HTERT RPE-1 (cell line): ENCODE data around the gene MDFI.

Experiments
- in situ Hi-C: fragments of 300-500 bp; cut with MboI; formaldehyde crosslinking; loops from 4 replicates; pipeline ENCODE4 v1.14.3; 2020; ENCODE audit warnings: low sequenced_read_pairs

MDFI gene

DNA sequence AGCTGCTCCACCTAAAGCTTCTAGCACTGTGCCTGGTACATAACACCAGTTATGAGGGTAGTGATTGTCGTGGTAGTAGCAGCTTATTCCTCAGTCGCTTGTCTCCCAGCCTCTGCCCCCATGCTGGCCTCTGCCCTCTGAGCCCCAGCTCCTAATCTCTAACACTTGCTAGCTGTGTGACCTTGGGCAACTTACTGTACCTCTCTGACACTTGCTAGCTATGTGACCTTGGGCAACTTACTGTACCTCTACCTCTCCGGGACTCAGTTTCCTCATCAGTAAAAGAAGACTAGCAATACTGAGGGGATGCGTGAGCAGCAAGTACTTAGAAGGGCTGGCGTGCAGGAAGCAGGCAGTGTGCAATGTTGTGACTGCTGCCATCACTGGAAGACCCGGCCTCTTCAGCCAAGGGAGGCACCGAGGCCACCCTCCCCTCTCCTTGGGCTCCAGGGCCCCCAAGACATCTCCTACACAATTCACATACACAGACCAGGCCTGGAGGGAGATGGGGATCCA is 9.9 kb downstream of the MDFI start:
- in situ Hi-C loops: no loop called here

DNA sequence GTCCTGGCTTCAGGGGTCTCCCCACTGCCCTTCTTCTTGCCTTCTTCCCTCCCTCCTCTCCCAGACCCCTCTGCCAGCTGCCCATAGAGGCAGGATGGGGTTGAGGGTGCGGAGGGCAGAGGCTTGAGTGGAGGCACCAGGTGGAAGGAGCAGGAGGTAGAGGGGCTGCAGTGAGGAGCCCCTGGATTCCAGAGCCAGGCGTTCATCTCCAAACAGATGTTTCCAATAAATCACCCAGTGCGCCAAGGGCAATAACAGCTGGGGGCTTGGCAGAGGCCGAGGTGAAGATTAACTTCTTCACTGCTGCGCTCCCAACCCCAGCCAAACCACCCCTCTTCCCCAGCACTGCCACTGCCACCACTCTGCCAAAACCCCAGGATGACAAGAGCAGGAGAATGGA is 10.7 kb downstream of the MDFI start:
- in situ Hi-C loops: no loop called here

DNA sequence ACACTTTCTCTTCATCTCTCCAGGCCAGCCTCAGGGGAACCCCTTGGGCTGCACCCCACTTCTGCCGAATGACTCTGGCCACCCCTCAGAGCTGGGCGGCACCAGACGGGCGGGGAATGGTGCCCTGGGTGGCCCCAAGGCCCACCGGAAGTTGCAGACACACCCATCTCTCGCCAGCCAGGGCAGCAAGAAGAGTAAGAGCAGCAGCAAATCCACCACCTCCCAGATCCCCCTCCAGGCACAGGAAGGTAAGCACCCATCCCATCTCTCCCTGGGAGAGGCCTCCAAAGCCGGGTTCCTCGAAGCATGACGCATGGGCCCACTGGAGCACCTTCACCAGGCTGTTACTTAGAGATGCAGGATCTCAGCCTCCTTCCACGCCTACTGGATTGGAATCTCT is 11.3 kb downstream of the MDFI start:
- in situ Hi-C loops: no loop called here

DNA sequence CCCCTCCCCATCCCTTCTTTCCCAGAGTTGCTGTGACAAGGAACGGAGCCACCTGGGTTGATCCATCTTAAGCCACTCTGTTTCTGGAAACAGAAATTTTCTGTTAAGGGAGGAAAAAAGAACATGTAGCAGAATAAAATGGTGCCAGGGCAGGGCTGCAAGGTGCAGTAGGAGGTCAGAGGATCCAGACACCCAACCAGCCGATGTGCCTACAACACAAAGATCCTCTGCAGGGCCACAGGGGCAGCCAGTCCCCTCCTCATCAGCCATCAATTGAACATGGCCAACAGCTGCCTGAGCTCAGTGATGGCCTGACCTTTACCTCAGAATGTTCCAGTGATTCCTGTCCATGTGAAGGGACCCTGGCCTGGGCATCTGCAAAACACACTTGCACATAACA is 11.9 kb downstream of the MDFI start:
- in situ Hi-C loops: no loop called here

DNA sequence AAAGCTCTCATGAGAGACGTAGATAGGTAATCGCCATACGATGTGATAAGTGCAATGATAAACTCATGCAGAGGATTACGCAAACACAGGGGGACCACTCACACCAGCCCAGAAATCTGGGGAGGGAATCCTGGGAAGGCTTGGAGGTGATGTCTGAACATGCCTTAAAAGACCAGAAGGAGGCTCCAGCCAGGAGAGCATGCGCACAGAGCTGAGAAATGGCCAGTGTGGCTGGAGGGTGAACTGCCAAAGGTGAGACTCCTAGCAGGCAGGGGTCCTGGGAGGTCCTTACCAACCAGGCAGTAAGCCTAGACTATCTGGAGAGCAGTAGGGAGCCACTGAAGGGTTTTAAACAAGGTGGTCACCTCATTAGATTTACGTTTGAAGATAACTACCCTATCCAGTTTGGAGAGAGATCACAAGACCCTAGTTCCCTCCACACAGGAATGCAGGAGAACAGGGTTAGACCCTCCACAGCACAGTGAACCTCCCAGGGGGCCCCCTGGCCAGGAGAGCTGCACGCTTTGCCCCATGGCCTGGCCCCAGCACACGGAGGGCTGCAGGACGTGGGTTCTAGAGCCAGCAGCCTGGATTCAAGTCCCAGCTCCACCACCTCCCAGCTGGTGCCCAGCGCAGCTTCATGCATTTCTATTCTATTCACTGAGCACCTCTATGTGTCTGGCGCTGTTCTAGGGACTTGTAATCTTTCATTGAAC is 13.1 kb downstream of the MDFI start:
- in situ Hi-C loops: no loop called here

DNA sequence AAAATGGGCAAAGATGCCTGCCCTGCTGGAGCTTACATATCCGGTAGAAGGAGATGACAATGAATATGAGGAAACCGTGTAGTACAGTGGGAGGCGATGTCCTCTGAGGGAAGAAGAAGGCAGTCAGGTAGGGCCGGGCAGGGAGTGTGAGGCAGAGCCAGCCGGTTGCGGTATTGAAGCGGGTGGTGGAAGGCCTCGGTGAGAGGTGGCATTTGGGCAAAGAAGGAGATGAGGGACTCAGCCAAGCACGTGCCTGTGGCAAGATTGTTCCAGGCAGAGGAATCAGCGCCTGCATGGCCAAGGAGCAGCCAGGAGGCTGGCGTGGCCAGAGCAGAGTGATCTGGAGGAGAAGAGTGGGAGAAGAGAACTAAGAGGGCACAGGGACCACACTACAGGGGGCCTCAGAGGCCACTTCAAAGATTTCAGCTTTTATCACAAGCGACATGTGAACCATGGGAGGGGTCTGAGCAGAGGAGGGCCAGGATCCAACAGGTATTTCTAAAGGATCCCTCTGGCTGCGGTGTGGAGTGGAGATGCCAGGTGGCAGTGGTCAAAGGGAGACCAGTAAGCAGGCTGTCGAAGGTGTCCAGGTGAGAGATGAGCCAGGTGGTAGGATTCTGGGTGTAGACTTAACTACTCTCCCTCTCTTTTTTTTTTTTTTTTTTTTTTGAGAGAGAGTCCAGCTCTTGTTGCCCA is 13.8 kb downstream of the MDFI start:
- in situ Hi-C loops: no loop called here

DNA sequence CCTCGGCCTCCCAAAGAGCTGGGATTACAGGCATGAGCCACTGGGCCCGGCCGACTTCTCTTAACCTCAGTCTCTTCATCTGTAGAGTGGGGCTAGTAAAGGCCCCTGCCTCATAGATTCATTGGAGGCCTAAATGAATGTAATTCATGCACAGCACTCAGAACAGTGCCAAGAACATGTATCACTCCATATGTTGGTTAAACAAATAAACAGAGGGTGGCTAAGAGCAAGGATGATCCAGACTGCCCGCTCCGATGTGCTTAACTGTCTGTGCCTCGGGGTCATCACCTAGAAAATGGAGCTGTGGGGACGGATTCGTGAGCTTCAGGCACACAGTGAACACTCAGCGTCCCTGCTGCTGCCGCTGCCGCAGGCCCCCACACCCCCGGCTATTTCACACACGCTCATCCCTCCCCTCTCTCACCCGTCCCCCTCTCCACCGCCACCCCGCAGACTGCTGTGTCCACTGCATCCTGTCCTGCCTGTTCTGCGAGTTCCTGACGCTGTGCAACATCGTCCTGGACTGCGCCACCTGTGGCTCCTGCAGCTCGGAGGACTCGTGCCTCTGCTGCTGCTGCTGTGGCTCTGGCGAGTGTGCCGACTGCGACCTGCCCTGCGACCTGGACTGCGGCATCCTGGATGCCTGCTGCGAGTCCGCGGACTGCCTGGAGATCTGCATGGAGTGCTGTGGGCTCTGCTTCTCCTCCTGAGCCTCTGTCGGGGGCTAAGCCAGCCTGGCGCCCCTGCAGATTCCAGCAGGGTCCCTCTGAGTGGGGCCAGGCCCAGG is 14.8 kb downstream of the MDFI start:
- in situ Hi-C loops: no loop called here

DNA sequence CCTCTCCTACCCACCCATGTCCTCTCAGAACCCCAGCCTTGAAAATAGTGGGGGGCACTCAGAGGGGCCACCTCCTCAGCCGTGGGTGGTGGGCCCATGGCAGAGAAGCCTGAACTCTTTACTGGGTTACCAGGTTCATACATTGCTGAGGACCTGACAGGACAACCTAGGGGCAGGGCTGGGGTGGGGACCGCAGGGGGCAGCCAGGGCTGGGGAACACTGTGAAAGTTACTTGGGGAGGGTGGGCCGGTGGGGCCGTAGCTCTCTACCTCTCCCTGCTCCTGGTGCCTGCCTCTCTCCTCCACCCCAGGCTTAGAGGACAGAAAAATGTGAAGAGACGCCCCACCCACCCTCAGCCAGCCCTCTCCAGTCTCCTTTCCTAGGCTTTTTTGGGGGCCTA is 15.4 kb downstream of the MDFI start:
- in situ Hi-C loops: no loop called here

DNA sequence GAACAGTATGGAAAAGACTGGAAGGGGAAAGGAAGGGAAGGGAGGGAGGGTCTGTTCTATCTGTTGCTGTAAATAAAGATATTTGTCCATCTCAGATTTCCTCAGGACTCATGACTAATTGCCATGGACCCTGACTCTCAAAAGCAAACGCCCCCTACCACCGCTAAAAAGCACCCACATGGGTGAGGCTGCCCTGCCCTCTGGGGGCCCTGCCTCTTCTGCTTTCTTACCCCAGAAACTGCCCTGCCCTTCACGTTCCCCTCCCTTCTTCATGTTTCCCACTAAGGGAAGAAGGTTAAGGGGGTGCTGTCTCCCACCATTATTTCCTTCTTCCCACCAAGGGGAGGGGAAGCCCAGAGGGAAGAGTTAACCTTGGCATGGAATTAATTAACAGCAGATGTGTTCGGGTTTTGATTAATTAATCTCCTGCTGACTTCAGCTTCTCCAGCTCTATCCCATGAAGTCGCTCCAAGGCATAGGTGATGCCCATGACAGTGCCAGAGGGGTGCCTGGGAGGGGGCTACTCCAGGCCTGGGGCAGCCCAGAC is 16.0 kb downstream of the MDFI start:
- in situ Hi-C loops: no loop called here

DNA sequence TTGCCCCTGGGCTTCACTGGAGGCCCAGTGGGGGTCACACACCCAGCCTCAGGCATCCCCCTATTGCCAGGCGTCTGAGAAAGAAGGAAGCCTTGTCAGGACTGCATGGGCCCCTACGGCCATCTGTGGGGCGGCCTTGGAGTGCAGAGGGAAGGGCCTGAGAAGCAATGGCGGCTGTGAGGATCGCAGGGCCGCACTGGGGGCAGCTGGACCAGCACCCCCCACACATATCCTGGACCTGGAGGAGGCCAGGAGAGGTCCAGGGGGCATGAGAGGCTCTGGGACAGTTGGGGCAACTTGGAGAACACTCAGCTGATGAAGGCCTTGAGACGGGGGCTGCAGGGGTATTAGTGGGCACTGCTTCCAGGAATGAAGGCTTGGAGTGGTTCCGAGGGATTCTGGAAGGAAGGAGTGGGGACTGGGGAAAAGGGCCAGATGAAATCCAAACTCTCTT is 16.5 kb downstream of the MDFI start:
- in situ Hi-C loops: no loop called here

DNA sequence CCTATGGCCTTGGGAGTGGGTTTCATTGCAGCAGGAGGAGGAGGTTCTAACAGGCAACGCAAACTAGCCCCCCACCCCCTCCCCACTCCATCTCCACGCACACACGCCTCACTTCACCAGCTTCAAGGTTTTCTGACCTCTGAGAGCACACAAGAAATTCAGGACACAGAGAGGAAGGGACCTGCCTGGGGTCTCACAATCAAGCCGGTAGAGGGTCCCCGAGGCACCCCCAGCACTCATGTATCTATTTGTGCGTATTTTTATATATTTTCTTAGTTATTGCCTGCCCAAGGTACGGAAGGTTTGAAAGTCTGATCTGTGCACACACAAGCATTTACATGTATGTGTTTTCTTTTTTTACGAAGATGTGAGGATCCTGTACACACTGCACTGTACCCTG is 16.9 kb downstream of the MDFI start:
- in situ Hi-C loops: no loop called here

DNA sequence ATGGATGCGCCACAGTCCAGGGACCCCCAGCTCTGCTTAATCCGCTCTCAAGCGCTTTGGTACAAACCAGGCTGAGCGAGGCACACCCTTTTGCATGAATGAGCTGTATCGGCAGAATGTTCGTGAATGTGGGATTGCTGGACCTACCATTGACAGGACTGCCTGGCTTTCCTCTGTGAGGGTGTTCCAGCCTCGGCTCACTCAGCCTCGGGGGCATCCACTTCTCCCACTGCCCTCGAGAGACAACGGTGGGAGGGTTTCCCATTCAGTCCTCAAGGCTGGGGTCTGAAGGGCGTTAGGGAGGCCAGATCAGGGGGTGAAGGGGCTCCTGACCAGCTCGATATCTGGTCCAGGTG is 17.4 kb downstream of the MDFI start:
- in situ Hi-C loops: no loop called here

DNA sequence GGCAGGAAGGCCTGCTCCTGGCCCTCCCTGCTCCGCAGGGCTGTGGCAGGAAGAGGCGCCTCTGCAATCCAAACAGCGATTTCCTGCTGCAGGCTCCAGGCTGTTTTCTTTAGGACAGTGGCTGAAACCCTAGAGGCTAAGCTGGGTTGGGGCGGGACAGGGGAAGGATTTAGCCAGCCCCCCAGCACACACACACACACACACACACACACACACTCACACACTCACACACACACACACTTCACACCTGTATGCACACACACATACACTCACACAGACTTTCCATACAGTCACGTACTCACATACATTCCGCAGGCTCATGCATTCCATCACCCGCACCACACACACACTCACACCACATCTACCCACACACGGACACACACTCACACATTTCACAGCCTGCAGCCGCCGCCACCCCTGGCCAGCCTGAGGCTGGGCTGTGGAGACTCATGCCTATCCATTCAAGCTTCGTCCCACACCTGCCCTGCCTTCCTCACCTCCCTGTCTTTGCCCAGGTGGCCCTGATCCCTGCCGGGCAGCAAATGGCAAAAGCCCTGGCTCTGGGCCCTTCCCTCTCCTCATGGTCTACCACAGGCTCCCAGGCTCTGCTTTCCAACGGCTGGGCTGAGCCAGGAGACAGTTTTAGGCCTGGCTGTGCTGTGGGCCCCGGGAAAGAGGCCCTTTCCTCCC is 17.9 kb downstream of the MDFI start:
- in situ Hi-C loops: no loop called here

DNA sequence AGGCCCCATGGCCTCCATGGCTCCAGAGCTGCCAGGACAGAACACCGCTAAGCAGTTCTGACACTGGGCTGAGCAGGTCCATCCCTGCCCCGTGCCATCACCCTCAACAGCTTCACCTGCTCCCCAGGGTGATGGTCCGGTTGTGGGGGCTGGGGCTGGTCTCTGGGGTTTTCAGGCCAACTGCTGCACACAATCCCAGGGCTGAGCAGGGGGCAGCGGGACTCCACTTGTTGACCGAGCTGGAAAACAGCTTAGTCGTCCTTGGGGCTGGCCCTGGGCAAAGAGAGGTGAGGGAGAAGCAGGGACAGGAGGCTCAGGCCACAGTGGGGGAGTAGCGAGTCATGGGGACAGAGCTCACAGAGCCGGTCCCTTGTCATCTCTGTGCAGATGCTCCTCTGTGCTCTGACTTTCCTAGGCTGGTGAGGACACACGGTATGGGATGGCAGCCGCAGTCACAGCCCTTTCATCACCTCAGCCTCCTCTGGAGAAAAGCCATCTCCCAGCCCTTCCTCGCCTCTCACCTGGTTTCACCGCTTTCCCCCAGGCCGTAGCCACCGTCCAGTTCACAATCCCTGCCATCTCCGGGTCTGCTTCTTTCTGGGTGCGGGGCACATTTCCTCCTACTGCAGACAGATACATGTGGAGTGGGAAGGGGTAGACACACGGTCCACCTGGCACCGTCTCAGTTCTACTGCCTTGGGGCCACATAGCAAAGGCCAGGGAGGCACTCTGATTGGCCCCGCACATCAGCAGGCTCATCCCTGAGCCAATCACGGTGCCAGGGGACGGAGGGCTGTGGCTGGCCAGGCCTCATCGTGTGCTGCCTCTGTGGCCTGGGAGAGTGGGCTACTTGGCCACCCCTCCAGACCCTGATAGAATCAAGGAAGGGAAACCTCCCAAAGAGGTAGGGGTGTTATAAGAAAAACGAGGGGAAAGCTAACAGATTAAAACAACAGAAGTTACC is 19.1 kb downstream of the MDFI start:
- in situ Hi-C loops: no loop called here

DNA sequence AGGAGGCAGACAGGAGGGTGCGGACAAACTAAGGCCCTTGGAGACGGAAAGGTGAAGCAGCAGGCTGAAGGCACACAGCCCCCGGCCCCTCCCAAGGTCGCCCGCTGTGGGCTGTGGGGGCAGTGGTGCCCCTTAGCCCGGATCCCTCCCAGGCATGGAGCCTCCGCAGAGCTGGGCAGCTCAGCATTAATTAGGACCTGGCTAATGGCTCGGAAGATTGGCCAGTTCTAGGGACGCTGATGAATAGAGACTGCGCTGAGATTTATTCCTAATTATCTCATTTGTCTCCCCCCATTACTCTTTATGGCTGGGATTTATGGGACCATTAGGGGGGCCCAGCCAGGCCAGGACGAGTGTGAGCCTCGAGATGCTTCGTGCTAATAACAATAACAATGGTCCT is 20.4 kb downstream of the MDFI start:
- in situ Hi-C loops: no loop called here

DNA sequence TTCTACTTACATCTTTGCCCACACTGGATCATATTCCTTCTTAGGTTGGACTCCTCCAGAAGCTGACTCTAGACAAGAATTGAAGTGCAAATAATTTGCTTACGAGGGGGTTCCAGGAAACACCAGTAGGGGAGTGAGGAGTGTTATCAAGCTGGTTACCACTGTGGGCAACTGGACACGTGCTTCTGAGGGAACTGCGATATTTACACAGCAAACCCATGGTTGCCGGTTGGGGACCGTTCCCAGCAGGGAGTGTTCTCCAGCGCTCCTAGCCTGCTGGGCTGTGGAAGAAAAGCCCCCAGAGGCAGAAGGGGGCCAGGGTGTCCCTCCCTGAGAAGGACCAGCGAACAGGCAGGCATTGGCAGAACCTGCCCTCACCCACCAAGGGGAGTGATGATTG is 21.7 kb downstream of the MDFI start:
- in situ Hi-C loops: no loop called here

DNA sequence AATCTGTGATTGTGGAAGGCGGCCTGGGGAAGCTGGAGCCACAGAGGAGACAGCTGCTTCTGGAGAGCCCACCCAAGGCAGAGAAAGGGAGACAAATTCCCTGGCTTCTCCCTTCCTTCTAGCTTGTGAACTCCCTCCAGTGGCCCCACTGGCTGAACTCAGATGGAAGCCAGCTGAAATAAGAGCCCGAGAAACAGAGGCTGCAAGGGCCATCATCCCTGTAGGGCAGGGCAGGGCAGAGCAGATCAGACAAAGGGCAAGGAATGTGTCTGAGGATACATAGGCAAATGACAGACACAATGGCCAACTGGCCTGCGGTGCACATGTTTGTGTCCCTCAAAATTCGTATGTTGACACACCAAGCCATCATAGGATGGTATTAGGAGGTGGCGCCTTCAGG is 25.3 kb downstream of the MDFI start:
- in situ Hi-C loops: no loop called here

DNA sequence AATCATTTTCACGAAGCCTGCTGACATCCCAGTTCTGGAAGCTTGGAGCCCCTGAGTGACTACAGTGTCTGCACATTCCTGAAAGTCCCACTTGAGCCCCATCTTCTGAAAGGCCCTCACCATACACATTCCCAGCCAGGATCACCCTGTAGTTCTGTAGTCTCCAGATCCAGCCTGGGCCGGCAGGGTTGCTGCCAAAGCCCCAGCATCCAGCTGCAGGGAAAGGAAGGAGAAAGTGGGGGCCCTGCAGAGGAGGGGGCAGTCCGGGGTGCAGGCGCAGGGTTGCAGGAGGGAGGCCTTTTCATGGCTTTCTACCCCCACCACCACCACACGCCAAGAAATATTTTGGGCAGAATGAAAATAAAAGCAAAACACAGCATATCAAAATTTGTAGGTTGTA is 26.0 kb downstream of the MDFI start:
- in situ Hi-C loops: no loop called here

DNA sequence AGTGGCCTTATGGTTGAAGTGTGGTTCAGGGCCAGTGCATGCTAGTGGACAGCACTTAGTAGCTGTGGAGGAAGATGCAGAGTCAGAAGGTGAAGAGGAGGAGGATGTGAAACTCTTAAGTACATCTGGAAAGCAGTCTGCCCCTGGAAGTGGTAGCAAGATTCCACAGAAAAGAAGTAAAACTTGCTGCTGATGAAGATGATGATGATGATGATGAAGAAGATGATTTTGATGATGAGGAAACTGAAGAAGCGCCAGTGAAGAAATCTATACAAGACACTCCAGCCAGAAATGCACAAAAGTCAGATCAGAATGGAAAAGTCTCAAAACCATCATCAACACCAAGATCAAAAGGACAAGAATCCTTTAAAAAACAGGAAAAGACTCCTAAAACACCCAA is 28.9 kb downstream of the MDFI start:
- in situ Hi-C loops: no loop called here

DNA sequence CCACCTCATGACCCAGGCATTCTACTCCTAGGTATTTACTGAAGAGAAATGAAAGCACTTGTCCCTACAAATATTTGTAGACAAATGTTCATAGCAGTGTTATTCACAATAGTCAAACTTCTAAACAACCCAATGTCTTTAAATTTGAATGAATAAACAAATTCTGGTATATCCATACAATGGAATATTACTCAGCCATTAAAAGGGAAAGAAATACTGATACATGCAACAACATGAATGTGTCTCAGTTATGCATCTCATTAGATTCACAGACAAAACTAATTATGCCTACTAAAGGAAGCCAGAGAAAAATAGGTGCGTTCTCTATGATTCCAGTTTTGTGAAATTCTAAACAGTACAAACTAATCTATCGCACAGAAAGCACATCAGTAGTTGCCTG is 30.7 kb downstream of the MDFI start:
- in situ Hi-C loops: no loop called here
